Measurements from ENCODE around the gene MYOCD.

- TF ChIP-seq, protein P1, sequence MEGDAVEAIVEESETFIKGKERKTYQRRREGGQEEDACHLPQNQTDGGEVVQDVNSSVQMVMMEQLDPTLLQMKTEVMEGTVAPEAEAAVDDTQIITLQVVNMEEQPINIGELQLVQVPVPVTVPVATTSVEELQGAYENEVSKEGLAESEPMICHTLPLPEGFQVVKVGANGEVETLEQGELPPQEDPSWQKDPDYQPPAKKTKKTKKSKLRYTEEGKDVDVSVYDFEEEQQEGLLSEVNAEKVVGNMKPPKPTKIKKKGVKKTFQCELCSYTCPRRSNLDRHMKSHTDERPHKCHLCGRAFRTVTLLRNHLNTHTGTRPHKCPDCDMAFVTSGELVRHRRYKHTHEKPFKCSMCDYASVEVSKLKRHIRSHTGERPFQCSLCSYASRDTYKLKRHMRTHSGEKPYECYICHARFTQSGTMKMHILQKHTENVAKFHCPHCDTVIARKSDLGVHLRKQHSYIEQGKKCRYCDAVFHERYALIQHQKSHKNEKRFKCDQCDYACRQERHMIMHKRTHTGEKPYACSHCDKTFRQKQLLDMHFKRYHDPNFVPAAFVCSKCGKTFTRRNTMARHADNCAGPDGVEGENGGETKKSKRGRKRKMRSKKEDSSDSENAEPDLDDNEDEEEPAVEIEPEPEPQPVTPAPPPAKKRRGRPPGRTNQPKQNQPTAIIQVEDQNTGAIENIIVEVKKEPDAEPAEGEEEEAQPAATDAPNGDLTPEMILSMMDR (tag by site-specific recombination; IDR thresholded peaks at IDR 0.05): no peak
- no peak for TF ChIP-seq ZFP37 (tag by site-specific recombination; IDR thresholded peaks at IDR 0.05)
- TF ChIP-seq ZNF302 (tag by site-specific recombination; IDR thresholded peaks at IDR 0.05; ENCODE audit: low read depth): no peak
- TF ChIP-seq ZNF37A (tag by site-specific recombination; IDR thresholded peaks at IDR 0.05): no peak
- no peak for TF ChIP-seq ZNF112 (tag by site-specific recombination; IDR thresholded peaks at IDR 0.05)
- TF ChIP-seq TCF7L2 (IDR thresholded peaks at IDR 0.05; ENCODE audit: borderline replicate concordance, low read depth, low read length): no peak
- no peak for TF ChIP-seq ZNF202 (tag by site-specific recombination; IDR thresholded peaks at IDR 0.05; ENCODE audit: borderline replicate concordance)
- TF ChIP-seq, protein P2, sequence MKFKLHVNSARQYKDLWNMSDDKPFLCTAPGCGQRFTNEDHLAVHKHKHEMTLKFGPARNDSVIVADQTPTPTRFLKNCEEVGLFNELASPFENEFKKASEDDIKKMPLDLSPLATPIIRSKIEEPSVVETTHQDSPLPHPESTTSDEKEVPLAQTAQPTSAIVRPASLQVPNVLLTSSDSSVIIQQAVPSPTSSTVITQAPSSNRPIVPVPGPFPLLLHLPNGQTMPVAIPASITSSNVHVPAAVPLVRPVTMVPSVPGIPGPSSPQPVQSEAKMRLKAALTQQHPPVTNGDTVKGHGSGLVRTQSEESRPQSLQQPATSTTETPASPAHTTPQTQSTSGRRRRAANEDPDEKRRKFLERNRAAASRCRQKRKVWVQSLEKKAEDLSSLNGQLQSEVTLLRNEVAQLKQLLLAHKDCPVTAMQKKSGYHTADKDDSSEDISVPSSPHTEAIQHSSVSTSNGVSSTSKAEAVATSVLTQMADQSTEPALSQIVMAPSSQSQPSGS (tag by site-specific recombination; IDR thresholded peaks at IDR 0.05; ENCODE audit: low read depth): no peak
- TF ChIP-seq ZNF654 (tag by site-specific recombination; IDR thresholded peaks at IDR 0.05; ENCODE audit: low read depth): no peak
- no peak for TF ChIP-seq ZNF707 (tag by site-specific recombination; IDR thresholded peaks at IDR 0.05)
- TF ChIP-seq TRIM28 (IDR thresholded peaks at IDR 0.05; ENCODE audit: borderline replicate concordance, low read length): no peak
Measured at GRCh38 chr17:12642034-12642433, 23.7 kb upstream of the MYOCD start.
